Activated CD4-positive, alpha-beta T cell treated with anti-CD3 and anti-CD28 coated beads, Interleukin-2, amount 50 U/mL, for 24 hours (primary cell): ENCODE results near the gene SYTL2.
"Not testable (repeated sequence)": the region's sequence is repeated elsewhere in the genome, so short reads cannot be mapped to it uniquely, and the experiment has no call there.

Experiments
- DNase-seq, 2 donors: peaks; one replicate each; pipeline ENCODE4 v3.0.0-alpha.2; 2020; ENCODE audit warnings: low read depth in 1 of 2, low spot score in 1 of 2

Gene SYTL2

GRCh38 chr11:85663080-85663752 is 147.7 kb downstream of the SYTL2 start:
- no peak for DNase-seq

GRCh38 chr11:85661972-85662664 is 148.8 kb downstream of the SYTL2 start:
- DNase-seq = no peak

- no peak for DNase-seq
Observed at GRCh38 chr11:85658180-85658579, 152.8 kb downstream of the SYTL2 start.

- DNase-seq = no peak
Observed at GRCh38 chr11:85656777-85657176, 154.2 kb downstream of the SYTL2 start.

GRCh38 chr11:85654343-85654742 is 156.6 kb downstream of the SYTL2 start:
- DNase-seq = not testable (repeated sequence)

- DNase-seq = no peak
Observed at GRCh38 chr11:85652786-85653447, 158.0 kb downstream of the SYTL2 start.

- DNase-seq = no peak
Observed at GRCh38 chr11:85651118-85651517, 159.8 kb downstream of the SYTL2 start.

- DNase-seq = peak; percentile 86 to 89
Observed at GRCh38 chr11:85647604-85648299, 163.2 kb downstream of the SYTL2 start, which contains the start of gene TMEM126A. Gene TMEM126A (plus strand): TSS chr11:85647967. CDS start chr11:85650256, 2,289 bp downstream.

GRCh38 chr11:85647078-85647477 is 163.9 kb downstream of the SYTL2 start:
- DNase-seq = no peak
